ENCODE data around the gene GBF1.
A peak's percentile ranks its signal among the peaks of the same experiment; 100 is the strongest.

GBF1 gene

GRCh38 chr10:102407425-102408130 lies 162.2 kb downstream of the GBF1 start:
- no peaks in the 10 kb centered on the region for H3K9me3 Mint-ChIP-seq
- H3K4me1 Mint-ChIP-seq, result peaks cover 35 to 63% of the 10 kb centered on the region in 2 donors
- ATAC-seq (replicated peaks) (no peak), DNase-seq (no peak)
- peak overlapping the region; percentile 18 to 67 for H3K4me3 Mint-ChIP-seq
- peaks cover 6 to 19% of the 10 kb centered on the region in 2 donors for H3K36me3 Mint-ChIP-seq
- peaks cover 37 to 51% of the 10 kb centered on the region in 2 donors for H3K27me3 Mint-ChIP-seq
- peak overlapping the region; percentile 80 for H3K27ac Mint-ChIP-seq

- DNase-seq (peak; percentile 5), ATAC-seq (replicated peaks) (peak in 1 of 2 donors; percentile 8)
- Mint-ChIP-seq H3K4me3 (peak overlapping the region; percentile 54 to 67), H3K27me3 (peaks cover 40 to 57% of the 10 kb centered on the region in 2 donors), H3K36me3 (peaks cover 6 to 18% of the 10 kb centered on the region in 2 donors), H3K9me3 (no peaks in the 10 kb centered on the region), H3K27ac (peak overlapping the region; percentile 82), H3K4me1 (peaks cover 40 to 66% of the 10 kb centered on the region in 2 donors)
Observed at GRCh38 chr10:102408131-102408727, 162.9 kb downstream of the GBF1 start.

- Mint-ChIP-seq H3K9me3 (no peaks in the 10 kb centered on the region), H3K36me3 (peaks cover 6 to 14% of the 10 kb centered on the region in 2 donors), H3K27me3 (peaks cover 41 to 62% of the 10 kb centered on the region in 2 donors), H3K27ac (peak overlapping the region; percentile 82), H3K4me3 (peak overlapping the region; percentile 66 to 83), H3K4me1 (peaks cover 37 to 60% of the 10 kb centered on the region in 2 donors)
- DNase-seq (peak; percentile 53), ATAC-seq (replicated peaks) (peak; percentile 49 to 58)
Observed at GRCh38 chr10:102408728-102409603, 163.6 kb downstream of the GBF1 start.

- ATAC-seq (replicated peaks), result no peak
- peaks cover 3 to 7% of the 10 kb centered on the region in 2 donors for H3K36me3 Mint-ChIP-seq
- no peaks in the 10 kb centered on the region for H3K9me3 Mint-ChIP-seq
- H3K4me1 Mint-ChIP-seq, result peaks cover 37 to 61% of the 10 kb centered on the region in 2 donors
- peak overlapping the region; percentile 66 to 83 for H3K4me3 Mint-ChIP-seq
- no peak for DNase-seq
- peak overlapping the region; percentile 60 for H3K27ac Mint-ChIP-seq
- H3K27me3 Mint-ChIP-seq, result peaks cover 49 to 70% of the 10 kb centered on the region in 2 donors
Observed at GRCh38 chr10:102409604-102410428, 164.5 kb downstream of the GBF1 start.

GRCh38 chr10:102410429-102411073 lies 165.2 kb downstream of the GBF1 start:
- Mint-ChIP-seq H3K9me3 (no peaks in the 10 kb centered on the region), H3K4me1 (peaks cover 37 to 56% of the 10 kb centered on the region in 2 donors), H3K27ac (no peak overlapping the region), H3K4me3 (peak overlapping the region; percentile 66 to 83), H3K27me3 (peaks cover 54 to 74% of the 10 kb centered on the region in 2 donors), H3K36me3 (peaks cover 2% of the 10 kb centered on the region in 2 donors)
- DNase-seq, result no peak
- no peak for ATAC-seq (replicated peaks)

- peaks cover 65 to 85% of the 10 kb centered on the region in 2 donors for H3K27me3 Mint-ChIP-seq
- no peak for ATAC-seq (replicated peaks)
- no peaks in the 10 kb centered on the region for H3K9me3 Mint-ChIP-seq
- H3K4me1 Mint-ChIP-seq, result peaks cover 34 to 47% of the 10 kb centered on the region in 2 donors
- no peak for DNase-seq
- H3K4me3 Mint-ChIP-seq, result peak overlapping the region; percentile 66 to 76
- no peak overlapping the region for H3K27ac Mint-ChIP-seq
- no peaks in the 10 kb centered on the region for H3K36me3 Mint-ChIP-seq
Observed at GRCh38 chr10:102411341-102412255, 166.3 kb downstream of the GBF1 start.

- Mint-ChIP-seq H3K4me3 (no peak overlapping the region), H3K36me3 (no peaks in the 10 kb centered on the region), H3K27me3 (peaks cover 72 to 85% of the 10 kb centered on the region in 2 donors), H3K9me3 (no peaks in the 10 kb centered on the region), H3K27ac (no peak overlapping the region), H3K4me1 (peaks cover 32 to 45% of the 10 kb centered on the region in 2 donors)
- no peak for ATAC-seq (replicated peaks)
- no peak for DNase-seq
Observed at GRCh38 chr10:102412293-102412692, 167.0 kb downstream of the GBF1 start.

- DNase-seq, result no peak
- Mint-ChIP-seq H3K27me3 (peaks cover 74 to 85% of the 10 kb centered on the region in 2 donors), H3K4me1 (peaks cover 27 to 47% of the 10 kb centered on the region in 2 donors), H3K36me3 (no peaks in the 10 kb centered on the region), H3K9me3 (no peaks in the 10 kb centered on the region), H3K4me3 (no peak overlapping the region), H3K27ac (no peak overlapping the region)
- ATAC-seq (replicated peaks), result peak; percentile 38 to 41
Observed at GRCh38 chr10:102413053-102413705, 167.8 kb downstream of the GBF1 start.

GRCh38 chr10:102413806-102414561 lies 168.7 kb downstream of the GBF1 start:
- peaks cover 74 to 85% of the 10 kb centered on the region in 2 donors for H3K27me3 Mint-ChIP-seq
- H3K4me1 Mint-ChIP-seq, result peaks cover 26 to 43% of the 10 kb centered on the region in 2 donors
- no peaks in the 10 kb centered on the region for H3K9me3 Mint-ChIP-seq
- H3K4me3 Mint-ChIP-seq, result no peak overlapping the region
- ATAC-seq (replicated peaks) (no peak), DNase-seq (no peak)
- no peak overlapping the region for H3K27ac Mint-ChIP-seq
- no peaks in the 10 kb centered on the region for H3K36me3 Mint-ChIP-seq

- H3K4me1 Mint-ChIP-seq, result peaks cover 26 to 45% of the 10 kb centered on the region in 2 donors
- no peak for DNase-seq
- peaks cover 72 to 84% of the 10 kb centered on the region in 2 donors for H3K27me3 Mint-ChIP-seq
- no peaks in the 10 kb centered on the region for H3K36me3 Mint-ChIP-seq
- no peaks in the 10 kb centered on the region for H3K9me3 Mint-ChIP-seq
- no peak for ATAC-seq (replicated peaks)
- no peak overlapping the region for H3K27ac Mint-ChIP-seq
- no peak overlapping the region for H3K4me3 Mint-ChIP-seq
Observed at GRCh38 chr10:102414749-102415148, 169.4 kb downstream of the GBF1 start.

- H3K27ac Mint-ChIP-seq, result no peak overlapping the region
Observed at GRCh38 chr10:102416283-102416682, 171.0 kb downstream of the GBF1 start.

More at GRCh38 chr10:102416283-102416682, 171.0 kb downstream of the GBF1 start:
- Mint-ChIP-seq H3K36me3 (peaks cover 0 to 4% of the 10 kb centered on the region in 2 donors), H3K27me3 (peaks cover 61 to 71% of the 10 kb centered on the region in 2 donors), H3K4me3 (no peak overlapping the region), H3K4me1 (peaks cover 18 to 45% of the 10 kb centered on the region in 2 donors), H3K9me3 (no peaks in the 10 kb centered on the region)
- no peak for DNase-seq
- no peak for ATAC-seq (replicated peaks)
